SK-N-SH (cell line): ENCODE measurements around the gene PRKCA.

ENCODE experiments used
- CTCF ChIP-seq: fragments of 200-600 bp; sonication (generic); IDR thresholded peaks from 2 replicates; pipeline ENCODE4 v1.6.1; 2017; ENCODE audit warnings: antibody characterized with exemption, mild to moderate bottlenecking, moderate library complexity
- POLR2AphosphoS5 ChIP-seq: IDR thresholded peaks from 2 replicates; pipeline ENCODE4 v1.6.1; 2012; ENCODE audit warnings: low read depth, low read length
- ZBTB33 ChIP-seq: IDR thresholded peaks from 2 replicates; pipeline ENCODE4 v1.4.0; 2012; ENCODE audit warnings: low read depth, borderline replicate concordance

GRCh38 chr17:66260275-66260674 lies 42.1 kb upstream of the PRKCA start:
- TF ChIP-seq CTCF (no peak), ZBTB33 (no peak), POLR2AphosphoS5 (no peak)
